Mammary epithelial cell (primary cell): ENCODE results near the gene TIAL1.

ENCODE experiments used
- EZH2 ChIP-seq: IDR thresholded peaks from 2 replicates; pipeline ENCODE4 v1.6.1; 2012; ENCODE audit warnings: low read length, inconsistent platforms, borderline replicate concordance
- TF ChIP-seq, protein P1 (sequence below), 2 donors: IDR thresholded peaks in 1 of 2; conservative IDR thresholded peaks in 1 of 2; 2 replicates each; pipeline ENCODE4 v1.5.1; 2011 to 2012; ENCODE audit warnings: inconsistent platforms in 2 of 2, low read length in 2 of 2, mild to moderate bottlenecking in 2 of 2, control low read depth in 1 of 2, low read depth in 1 of 2; ENCODE audit not compliant: insufficient read depth in 1 of 2; ENCODE audit errors: extremely low read depth in 1 of 2

DNA sequence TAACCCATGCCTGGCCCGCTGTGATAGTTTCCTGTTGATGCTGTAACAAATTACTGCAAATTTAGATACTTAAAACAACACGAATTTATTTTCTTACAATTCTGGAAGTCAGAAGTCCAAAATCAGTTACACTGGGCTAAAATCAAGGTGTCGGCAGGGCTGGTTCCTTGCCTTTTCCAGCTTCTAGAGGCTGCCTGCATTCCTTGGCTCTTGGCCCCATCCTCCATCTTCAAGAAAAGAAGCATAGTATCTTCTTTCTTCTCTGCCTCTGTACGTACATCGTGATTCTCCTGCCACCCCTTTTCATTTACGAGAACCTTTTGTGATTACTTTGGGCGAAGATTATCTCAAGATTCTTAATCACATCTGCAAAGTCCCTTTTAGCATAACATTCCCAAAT lies 1.6 kb upstream of the TIAL1 start:
- TF ChIP-seq, protein P1, sequence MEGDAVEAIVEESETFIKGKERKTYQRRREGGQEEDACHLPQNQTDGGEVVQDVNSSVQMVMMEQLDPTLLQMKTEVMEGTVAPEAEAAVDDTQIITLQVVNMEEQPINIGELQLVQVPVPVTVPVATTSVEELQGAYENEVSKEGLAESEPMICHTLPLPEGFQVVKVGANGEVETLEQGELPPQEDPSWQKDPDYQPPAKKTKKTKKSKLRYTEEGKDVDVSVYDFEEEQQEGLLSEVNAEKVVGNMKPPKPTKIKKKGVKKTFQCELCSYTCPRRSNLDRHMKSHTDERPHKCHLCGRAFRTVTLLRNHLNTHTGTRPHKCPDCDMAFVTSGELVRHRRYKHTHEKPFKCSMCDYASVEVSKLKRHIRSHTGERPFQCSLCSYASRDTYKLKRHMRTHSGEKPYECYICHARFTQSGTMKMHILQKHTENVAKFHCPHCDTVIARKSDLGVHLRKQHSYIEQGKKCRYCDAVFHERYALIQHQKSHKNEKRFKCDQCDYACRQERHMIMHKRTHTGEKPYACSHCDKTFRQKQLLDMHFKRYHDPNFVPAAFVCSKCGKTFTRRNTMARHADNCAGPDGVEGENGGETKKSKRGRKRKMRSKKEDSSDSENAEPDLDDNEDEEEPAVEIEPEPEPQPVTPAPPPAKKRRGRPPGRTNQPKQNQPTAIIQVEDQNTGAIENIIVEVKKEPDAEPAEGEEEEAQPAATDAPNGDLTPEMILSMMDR (conservative IDR thresholded peaks at IDR 0.05 in 1 of 2, IDR thresholded peaks at IDR 0.05 in 1 of 2; ENCODE audit: extremely low read depth in 1 of 2, insufficient read depth in 1 of 2, low read depth in 1 of 2, low read length in 2 of 2): no peak
- TF ChIP-seq EZH2: no peak
